ENCODE data around the gene GARNL3. TPM values are rescaled to one million over a fixed set of nuclear protein-coding genes. Genes with fewer than 3 reads are reported as not detected.

GARNL3 gene
- total and polyA plus RNA-seq, 2 donors from 2014 or later, result 2.6 to 10.2 TPM

DNA sequence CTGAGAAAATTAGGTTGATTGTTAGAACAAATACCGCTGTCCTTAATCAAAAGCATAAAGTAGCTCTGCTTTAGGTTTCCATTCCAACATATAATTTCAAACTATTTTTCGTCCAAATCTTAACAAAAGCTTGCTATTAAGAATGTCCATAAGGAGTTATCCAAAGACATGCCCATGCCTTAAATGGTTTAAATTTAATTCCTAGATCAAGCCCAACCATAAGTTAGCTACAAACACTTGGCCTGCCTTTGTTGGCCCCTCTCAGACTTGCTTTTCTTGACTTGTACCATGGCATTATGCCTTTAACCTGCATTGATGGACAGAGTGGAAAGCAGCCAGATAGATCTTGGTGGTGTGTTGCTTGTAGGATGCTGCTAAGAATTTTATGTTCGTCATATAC is 8.8 kb downstream of the GARNL3 start:
- TF ChIP-seq, protein P1, sequence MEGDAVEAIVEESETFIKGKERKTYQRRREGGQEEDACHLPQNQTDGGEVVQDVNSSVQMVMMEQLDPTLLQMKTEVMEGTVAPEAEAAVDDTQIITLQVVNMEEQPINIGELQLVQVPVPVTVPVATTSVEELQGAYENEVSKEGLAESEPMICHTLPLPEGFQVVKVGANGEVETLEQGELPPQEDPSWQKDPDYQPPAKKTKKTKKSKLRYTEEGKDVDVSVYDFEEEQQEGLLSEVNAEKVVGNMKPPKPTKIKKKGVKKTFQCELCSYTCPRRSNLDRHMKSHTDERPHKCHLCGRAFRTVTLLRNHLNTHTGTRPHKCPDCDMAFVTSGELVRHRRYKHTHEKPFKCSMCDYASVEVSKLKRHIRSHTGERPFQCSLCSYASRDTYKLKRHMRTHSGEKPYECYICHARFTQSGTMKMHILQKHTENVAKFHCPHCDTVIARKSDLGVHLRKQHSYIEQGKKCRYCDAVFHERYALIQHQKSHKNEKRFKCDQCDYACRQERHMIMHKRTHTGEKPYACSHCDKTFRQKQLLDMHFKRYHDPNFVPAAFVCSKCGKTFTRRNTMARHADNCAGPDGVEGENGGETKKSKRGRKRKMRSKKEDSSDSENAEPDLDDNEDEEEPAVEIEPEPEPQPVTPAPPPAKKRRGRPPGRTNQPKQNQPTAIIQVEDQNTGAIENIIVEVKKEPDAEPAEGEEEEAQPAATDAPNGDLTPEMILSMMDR (IDR thresholded peaks at IDR 0.05; ENCODE audit: borderline replicate concordance, extremely low read depth, insufficient read depth), result no peak
- H3K36me3 ChIP-seq (ENCODE audit: control insufficient read depth in 2 of 3, insufficient read depth in 3 of 3, low read length in 3 of 3), result no peaks in the 10 kb centered on the region
- DNase-seq (peak in 1 of 5 donors; percentile 4), FAIRE-seq (no peak)
- H3K4me3 ChIP-seq (ENCODE audit: low read length in 3 of 3), result no peak overlapping the region
- intact Hi-C loops (cut with DNase I), result no loop called here
- H3K27ac ChIP-seq (ENCODE audit: low read depth in 2 of 2, low read length in 2 of 2), result no peak overlapping the region
- no peaks in the 10 kb centered on the region for H3K9me3 ChIP-seq (ENCODE audit: control insufficient read depth in 2 of 3, insufficient read depth in 1 of 3, low read length in 3 of 3)
- H3K27me3 ChIP-seq (ENCODE audit: control insufficient read depth, insufficient read depth, low read length), result no peaks in the 10 kb centered on the region
- H3K9ac ChIP-seq (ENCODE audit: low read length in 3 of 3), result no peak overlapping the region
- H3K4me1 ChIP-seq (ENCODE audit: control insufficient read depth in 2 of 3, insufficient read depth in 2 of 3, low read depth in 1 of 3, low read length in 3 of 3), result no peaks in the 10 kb centered on the region

GRCh38 chr9:127277099-127277498 is 12.5 kb downstream of the GARNL3 start:
- FAIRE-seq, result no peak
- TF ChIP-seq, protein P1 (IDR thresholded peaks at IDR 0.05; ENCODE audit: borderline replicate concordance, extremely low read depth, insufficient read depth), result no peak
- intact Hi-C loops (cut with DNase I), result no loop called here
- H3K9me3 ChIP-seq (ENCODE audit: control insufficient read depth in 2 of 3, insufficient read depth in 1 of 3, low read length in 3 of 3), result no peaks in the 10 kb centered on the region
- H3K4me3 ChIP-seq (ENCODE audit: low read length in 3 of 3), result no peak overlapping the region
- no peak for DNase-seq
- no peaks in the 10 kb centered on the region for H3K36me3 ChIP-seq (ENCODE audit: control insufficient read depth in 2 of 3, insufficient read depth in 3 of 3, low read length in 3 of 3)
- peak overlapping the region in 1 of 2 donors; percentile 1 for H3K27ac ChIP-seq (ENCODE audit: low read depth in 2 of 2, low read length in 2 of 2)
- no peak overlapping the region for H3K9ac ChIP-seq (ENCODE audit: low read length in 3 of 3)
- no peaks in the 10 kb centered on the region for H3K4me1 ChIP-seq (ENCODE audit: control insufficient read depth in 2 of 3, insufficient read depth in 2 of 3, low read depth in 1 of 3, low read length in 3 of 3)
- no peaks in the 10 kb centered on the region for H3K27me3 ChIP-seq (ENCODE audit: control insufficient read depth, insufficient read depth, low read length)

- intact Hi-C loops (cut with DNase I), result no loop called here
- no peak for FAIRE-seq
Measured at GRCh38 chr9:127277770-127278169, 13.2 kb downstream of the GARNL3 start.

More at GRCh38 chr9:127277770-127278169, 13.2 kb downstream of the GARNL3 start:
- Histone ChIP-seq H3K4me1 (ENCODE audit: control insufficient read depth in 2 of 3, insufficient read depth in 2 of 3, low read depth in 1 of 3, low read length in 3 of 3) (no peaks in the 10 kb centered on the region), H3K27ac (ENCODE audit: low read depth in 2 of 2, low read length in 2 of 2) (no peak overlapping the region), H3K4me3 (ENCODE audit: low read length in 3 of 3) (no peak overlapping the region), H3K9me3 (ENCODE audit: control insufficient read depth in 2 of 3, insufficient read depth in 1 of 3, low read length in 3 of 3) (no peaks in the 10 kb centered on the region), H3K36me3 (ENCODE audit: control insufficient read depth in 2 of 3, insufficient read depth in 3 of 3, low read length in 3 of 3) (no peaks in the 10 kb centered on the region), H3K9ac (ENCODE audit: low read length in 3 of 3) (no peak overlapping the region), H3K27me3 (ENCODE audit: control insufficient read depth, insufficient read depth, low read length) (no peaks in the 10 kb centered on the region)
- TF ChIP-seq, protein P1 (IDR thresholded peaks at IDR 0.05; ENCODE audit: borderline replicate concordance, extremely low read depth, insufficient read depth), result no peak
- DNase-seq, result no peak
